ENCODE data around the gene SPON1.

The SPON1 gene

GRCh38 chr11:13944016-13944415 lies 18.5 kb upstream of the SPON1 start:
- DNase-seq (ENCODE audit: low read depth) = no peak

GRCh38 chr11:13944911-13945425 lies 17.6 kb upstream of the SPON1 start:
- no peak for DNase-seq (ENCODE audit: low read depth)

- DNase-seq (ENCODE audit: low read depth) = no peak
Observed at GRCh38 chr11:13947379-13947778, 15.1 kb upstream of the SPON1 start.

GRCh38 chr11:13949876-13950275 lies 12.6 kb upstream of the SPON1 start:
- no peak for DNase-seq (ENCODE audit: low read depth)

- no peak for DNase-seq (ENCODE audit: low read depth)
Observed at GRCh38 chr11:13952221-13952620, 10.3 kb upstream of the SPON1 start.

- DNase-seq (ENCODE audit: low read depth) = no peak
Observed at GRCh38 chr11:13952668-13953067, 9.9 kb upstream of the SPON1 start.

GRCh38 chr11:13954591-13954990 lies 7.9 kb upstream of the SPON1 start:
- DNase-seq (ENCODE audit: low read depth) = no peak

GRCh38 chr11:13955971-13956421 lies 6.5 kb upstream of the SPON1 start:
- DNase-seq (ENCODE audit: low read depth) = no peak

- no peak for DNase-seq (ENCODE audit: low read depth)
Observed at GRCh38 chr11:13956988-13957387, 5.5 kb upstream of the SPON1 start.

GRCh38 chr11:13958641-13959400 lies 3.7 kb upstream of the SPON1 start:
- no peak for DNase-seq (ENCODE audit: low read depth)

- no peak for DNase-seq (ENCODE audit: low read depth)
Observed at GRCh38 chr11:13962198-13962561, 343 bp upstream of the SPON1 start.

- DNase-seq (ENCODE audit: low read depth) = no peak
Observed at GRCh38 chr11:13963169-13963948, 836 bp downstream of the SPON1 start.

GRCh38 chr11:13963949-13964770 lies 1.6 kb downstream of the SPON1 start:
- DNase-seq (ENCODE audit: low read depth) = no peak

GRCh38 chr11:13964771-13965074 lies 2.2 kb downstream of the SPON1 start:
- DNase-seq (ENCODE audit: low read depth) = no peak

- no peak for DNase-seq (ENCODE audit: low read depth)
Observed at GRCh38 chr11:13965337-13965736, 2.8 kb downstream of the SPON1 start.

- DNase-seq (ENCODE audit: low read depth) = no peak
Observed at GRCh38 chr11:13966013-13966412, 3.5 kb downstream of the SPON1 start.

- DNase-seq (ENCODE audit: low read depth) = no peak
Observed at GRCh38 chr11:13966486-13966885, 4.0 kb downstream of the SPON1 start.

GRCh38 chr11:13970986-13971385 lies 8.5 kb downstream of the SPON1 start:
- no peak for DNase-seq (ENCODE audit: low read depth)

- DNase-seq (ENCODE audit: low read depth) = no peak
Observed at GRCh38 chr11:13972043-13972910, 9.8 kb downstream of the SPON1 start.

- no peak for DNase-seq (ENCODE audit: low read depth)
Observed at GRCh38 chr11:13972944-13973343, 10.4 kb downstream of the SPON1 start.

- DNase-seq (ENCODE audit: low read depth) = no peak
Observed at GRCh38 chr11:13974631-13975030, 12.1 kb downstream of the SPON1 start.

Measured in stimulated activated CD8-positive, alpha-beta memory T cell treated with anti-CD3 and anti-CD28 coated beads, Interleukin-15, amount 100 ng/mL, for 24 hours (primary cell).